Measurements from ENCODE around the gene ANKFY1.
A peak's percentile ranks its signal among the peaks of the same experiment; 100 is the strongest.

Gene ANKFY1

DNA sequence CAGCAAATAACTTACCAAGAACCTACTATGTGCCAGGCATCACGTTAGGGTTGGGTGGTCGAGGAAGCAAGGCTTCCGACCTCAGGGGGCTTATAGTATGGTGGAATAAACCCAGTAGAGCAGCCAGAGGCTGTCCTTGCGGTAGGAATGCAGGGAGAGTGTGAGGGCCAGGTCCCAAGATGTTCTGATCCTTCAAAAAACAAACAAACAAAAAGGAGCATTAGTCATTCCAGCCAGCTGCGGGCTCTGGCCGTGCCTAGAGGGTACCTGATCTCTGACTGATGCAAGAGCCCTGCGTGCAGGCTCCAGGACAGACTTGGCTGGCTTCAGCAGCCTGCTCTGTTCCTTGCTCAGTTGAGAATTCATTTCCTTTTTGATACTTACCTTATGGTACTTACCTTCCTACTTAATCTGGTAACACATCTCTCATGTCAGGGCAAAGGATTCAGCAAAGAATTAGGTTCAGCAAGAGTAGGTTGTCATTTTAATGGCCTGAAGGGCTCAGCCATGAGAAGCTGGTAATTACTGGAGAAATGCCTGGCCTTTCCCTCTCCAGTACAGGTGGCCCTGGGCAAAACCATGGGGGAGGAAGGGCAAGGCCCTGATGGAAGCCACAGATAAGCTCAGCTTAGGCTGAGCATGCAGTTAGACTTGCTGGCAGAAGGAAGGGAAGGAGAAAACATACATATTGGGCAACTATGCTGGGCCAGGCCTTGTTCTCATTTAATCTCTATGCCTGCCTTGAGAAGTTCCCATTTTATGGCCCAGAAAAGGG is 102.4 kb downstream of the ANKFY1 start:
- peak; percentile 81 to 96 for DNase-seq (ENCODE audit: low read depth in 2 of 2)
- H3K4me3 ChIP-seq (replicated peaks in 1 of 2; ENCODE audit: low read depth in 2 of 2, low read length in 2 of 2): no peak overlapping the region

DNA sequence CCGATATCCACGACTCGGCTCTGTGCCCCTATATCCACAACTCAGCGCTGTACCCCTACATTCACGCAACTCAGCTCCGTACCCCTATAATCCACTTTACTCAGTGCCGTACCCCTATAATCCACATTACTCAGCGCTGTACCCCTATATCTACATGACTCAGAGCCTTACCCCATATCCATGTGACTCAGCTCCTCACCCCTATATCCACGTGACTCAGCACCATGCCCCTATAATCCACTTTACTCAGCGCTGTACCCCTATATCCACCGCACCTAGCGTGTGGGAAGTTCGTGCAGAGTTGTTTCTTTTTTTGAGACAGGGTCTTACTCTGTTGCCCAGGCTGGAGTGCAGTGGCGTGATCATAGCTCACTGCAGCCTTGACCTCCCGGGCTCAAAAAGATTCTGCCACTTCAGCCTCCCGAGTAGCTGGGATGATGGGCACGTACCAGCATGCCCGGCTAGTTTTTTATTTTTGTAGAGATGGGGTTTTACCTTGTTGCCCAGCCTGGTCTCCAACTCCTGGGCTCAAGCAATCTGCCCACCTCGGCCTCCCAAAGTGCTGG is 103.4 kb downstream of the ANKFY1 start:
- no peak overlapping the region for H3K4me3 ChIP-seq (replicated peaks in 1 of 2; ENCODE audit: low read depth in 2 of 2, low read length in 2 of 2)
- DNase-seq (ENCODE audit: low read depth in 2 of 2): no peak
- TF ChIP-seq, protein P1, sequence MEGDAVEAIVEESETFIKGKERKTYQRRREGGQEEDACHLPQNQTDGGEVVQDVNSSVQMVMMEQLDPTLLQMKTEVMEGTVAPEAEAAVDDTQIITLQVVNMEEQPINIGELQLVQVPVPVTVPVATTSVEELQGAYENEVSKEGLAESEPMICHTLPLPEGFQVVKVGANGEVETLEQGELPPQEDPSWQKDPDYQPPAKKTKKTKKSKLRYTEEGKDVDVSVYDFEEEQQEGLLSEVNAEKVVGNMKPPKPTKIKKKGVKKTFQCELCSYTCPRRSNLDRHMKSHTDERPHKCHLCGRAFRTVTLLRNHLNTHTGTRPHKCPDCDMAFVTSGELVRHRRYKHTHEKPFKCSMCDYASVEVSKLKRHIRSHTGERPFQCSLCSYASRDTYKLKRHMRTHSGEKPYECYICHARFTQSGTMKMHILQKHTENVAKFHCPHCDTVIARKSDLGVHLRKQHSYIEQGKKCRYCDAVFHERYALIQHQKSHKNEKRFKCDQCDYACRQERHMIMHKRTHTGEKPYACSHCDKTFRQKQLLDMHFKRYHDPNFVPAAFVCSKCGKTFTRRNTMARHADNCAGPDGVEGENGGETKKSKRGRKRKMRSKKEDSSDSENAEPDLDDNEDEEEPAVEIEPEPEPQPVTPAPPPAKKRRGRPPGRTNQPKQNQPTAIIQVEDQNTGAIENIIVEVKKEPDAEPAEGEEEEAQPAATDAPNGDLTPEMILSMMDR (IDR thresholded peaks at IDR 0.05; ENCODE audit: low read depth, low read length): no peak

More for the DNA sequence above, 102.4 kb downstream of the ANKFY1 start:
- TF ChIP-seq, protein P1 (IDR thresholded peaks at IDR 0.05; ENCODE audit: low read depth, low read length): peak; percentile 75

DNA sequence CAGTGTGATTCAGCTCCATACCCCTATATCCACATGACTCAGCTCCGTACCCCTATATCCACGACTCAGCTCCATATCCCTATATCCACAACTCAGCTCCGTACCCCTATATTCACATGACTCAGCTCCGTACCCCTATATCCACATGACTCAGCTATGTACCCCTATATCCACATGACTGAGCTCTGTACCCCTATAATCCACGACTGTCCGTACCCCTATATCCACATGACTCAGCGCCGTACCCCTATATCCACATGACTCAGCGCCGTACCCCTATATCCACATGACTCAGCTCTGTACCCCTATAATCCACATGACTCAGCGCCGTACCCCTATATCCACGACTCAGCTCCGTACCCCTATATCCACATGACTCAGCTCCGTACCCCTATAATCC is 104.0 kb downstream of the ANKFY1 start:
- no peak for DNase-seq (ENCODE audit: low read depth in 2 of 2)
- TF ChIP-seq, protein P1 (IDR thresholded peaks at IDR 0.05; ENCODE audit: low read depth, low read length): no peak
- no peak overlapping the region for H3K4me3 ChIP-seq (replicated peaks in 1 of 2; ENCODE audit: low read depth in 2 of 2, low read length in 2 of 2)

DNA sequence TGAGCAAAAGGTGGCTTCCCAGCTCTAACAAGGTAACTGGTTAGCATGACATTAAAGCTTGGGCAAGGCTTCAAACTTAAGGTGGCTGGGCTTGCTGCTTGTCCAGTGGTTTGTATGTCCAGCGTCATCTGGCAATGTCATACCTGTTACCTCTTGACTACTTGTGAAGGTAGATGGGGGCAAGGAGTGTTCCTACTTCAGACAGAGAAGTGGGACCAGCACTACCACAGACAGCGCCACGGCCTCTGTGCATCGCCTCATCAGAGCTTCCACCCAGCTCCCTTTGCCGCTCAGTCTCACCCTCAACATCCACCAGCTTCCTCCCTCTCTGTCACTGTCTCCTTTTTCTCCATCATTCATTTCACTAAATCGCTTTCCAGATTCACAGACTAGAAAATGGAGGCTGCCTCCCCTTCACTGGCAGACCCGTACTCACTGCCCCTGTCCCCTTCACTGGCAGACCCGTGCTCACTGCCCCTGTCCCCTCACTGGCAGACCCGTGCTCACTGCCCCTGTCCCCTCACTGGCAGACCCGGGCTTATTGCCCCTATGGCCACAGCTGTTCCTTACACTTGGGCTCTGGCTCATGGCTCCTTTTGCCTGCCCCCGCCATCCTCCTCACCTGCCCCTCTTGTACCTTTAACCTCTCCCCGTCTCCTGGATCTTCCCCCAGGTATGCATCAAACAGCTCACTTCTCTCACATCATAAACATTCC is 106.0 kb downstream of the ANKFY1 start:
- TF ChIP-seq, protein P1 (IDR thresholded peaks at IDR 0.05; ENCODE audit: low read depth, low read length): no peak
- H3K4me3 ChIP-seq (replicated peaks in 1 of 2; ENCODE audit: low read depth in 2 of 2, low read length in 2 of 2): no peak overlapping the region
- no peak for DNase-seq (ENCODE audit: low read depth in 2 of 2)

DNA sequence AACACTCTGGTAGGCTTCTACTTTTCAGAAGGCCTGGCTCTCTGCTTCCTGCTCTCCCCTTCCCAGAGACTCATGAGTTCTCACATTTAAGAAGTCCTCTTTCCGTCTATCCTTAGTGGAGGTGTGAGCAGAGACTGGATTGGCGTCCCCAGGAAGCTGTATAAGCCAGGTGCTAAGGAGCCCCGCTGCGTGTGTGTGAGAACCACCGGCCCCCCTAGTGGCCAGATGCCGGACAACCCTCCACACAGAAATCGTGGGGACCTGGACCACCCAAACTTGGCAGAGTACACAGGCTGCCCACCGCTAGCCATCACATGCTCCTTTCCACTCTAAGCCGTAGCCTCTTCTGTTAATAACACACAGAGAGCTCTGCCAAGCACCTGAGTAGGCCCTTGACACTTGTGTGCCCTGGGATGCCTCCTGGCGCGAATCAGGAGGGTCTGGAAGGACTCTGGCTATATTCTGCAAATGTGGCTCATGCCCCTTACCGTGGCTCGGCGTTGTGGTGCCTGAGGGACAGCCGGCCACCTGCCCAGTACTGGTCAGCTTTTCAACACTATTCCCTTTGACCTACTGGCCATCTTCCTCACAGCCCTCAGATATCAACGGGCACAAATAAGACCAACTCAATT is 106.9 kb downstream of the ANKFY1 start:
- TF ChIP-seq, protein P1 (IDR thresholded peaks at IDR 0.05; ENCODE audit: low read depth, low read length): no peak
- no peak for DNase-seq (ENCODE audit: low read depth in 2 of 2)
- no peak overlapping the region for H3K4me3 ChIP-seq (replicated peaks in 1 of 2; ENCODE audit: low read depth in 2 of 2, low read length in 2 of 2)

DNA sequence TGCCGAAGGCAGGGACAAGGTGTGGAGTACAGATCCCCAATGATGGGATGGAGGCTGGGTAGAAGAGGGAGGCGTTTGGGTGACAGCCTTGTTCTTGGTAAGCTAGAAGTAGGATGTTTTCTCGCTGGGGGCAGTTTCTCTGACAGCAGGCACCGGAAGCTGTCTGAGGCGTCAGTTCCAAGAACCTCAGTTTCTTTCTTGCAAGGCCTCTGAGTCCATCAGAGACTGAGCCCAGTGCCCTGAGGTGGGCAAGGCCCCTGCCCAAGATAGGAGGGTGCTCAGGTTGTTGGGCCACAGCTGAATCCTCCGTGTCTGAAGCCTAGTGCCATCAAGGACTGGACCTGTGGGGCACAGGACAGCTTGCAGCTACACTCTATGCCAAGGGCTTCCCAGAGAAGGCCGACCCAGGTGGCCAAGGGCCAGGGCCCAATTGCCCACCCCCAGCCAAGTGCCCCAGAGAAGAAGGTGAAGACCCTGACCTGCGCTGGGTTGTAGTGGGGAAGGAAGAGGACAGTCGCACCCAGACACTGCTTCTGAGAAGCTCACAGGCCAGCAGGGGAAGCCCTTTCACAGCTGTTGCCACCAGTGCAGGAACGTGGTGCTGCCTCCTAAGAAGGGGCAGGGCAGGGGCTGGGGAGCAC is 107.7 kb downstream of the ANKFY1 start:
- no peak for DNase-seq (ENCODE audit: low read depth in 2 of 2)
- TF ChIP-seq, protein P1 (IDR thresholded peaks at IDR 0.05; ENCODE audit: low read depth, low read length): no peak
- no peak overlapping the region for H3K4me3 ChIP-seq (replicated peaks in 1 of 2; ENCODE audit: low read depth in 2 of 2, low read length in 2 of 2)
